HG03469 (cell line): ENCODE data around the gene ALDOB.
"Not testable (repeated sequence)": the region's sequence is repeated elsewhere in the genome, so short reads cannot be mapped to it uniquely, and the experiment has no call there.

Experiments used
- ATAC-seq: cut with Tn5 transposase; IDR thresholded peaks from one replicate; pipeline ENCODE4 v1.9.1; 2021; ENCODE audit warnings: mild to moderate bottlenecking, moderate library complexity, moderate number of reproducible peaks; ENCODE audit not compliant: unreplicated experiment

The ALDOB gene

GRCh38 chr9:101393135-101393534 is 42.4 kb downstream of the ALDOB start:
- no peak for ATAC-seq

GRCh38 chr9:101388507-101388993 is 47.0 kb downstream of the ALDOB start:
- ATAC-seq, result no peak

- ATAC-seq, result peak; percentile 63
Measured at GRCh38 chr9:101387871-101388506, 47.6 kb downstream of the ALDOB start.

GRCh38 chr9:101384873-101385536 is 50.6 kb downstream of the ALDOB start, which contains the start of gene BAAT:
Gene BAAT (minus strand): TSS chr9:101385006. CDS start chr9:101371404, 13,602 bp downstream.
- not testable (repeated sequence) for ATAC-seq

GRCh38 chr9:101383361-101383760 is 52.2 kb downstream of the ALDOB start:
- no peak for ATAC-seq

GRCh38 chr9:101381833-101382342 is 53.7 kb downstream of the ALDOB start:
- ATAC-seq, result no peak

- ATAC-seq, result no peak
Measured at GRCh38 chr9:101381118-101381517, 54.5 kb downstream of the ALDOB start.

- ATAC-seq, result no peak
Measured at GRCh38 chr9:101380295-101380694, 55.3 kb downstream of the ALDOB start.

- no peak for ATAC-seq
Measured at GRCh38 chr9:101376111-101376848, 59.3 kb downstream of the ALDOB start.

GRCh38 chr9:101375546-101375945 is 60.0 kb downstream of the ALDOB start:
- ATAC-seq, result no peak

- no peak for ATAC-seq
Measured at GRCh38 chr9:101372327-101373118, 63.1 kb downstream of the ALDOB start.

- no peak for ATAC-seq
Measured at GRCh38 chr9:101371813-101372212, 63.8 kb downstream of the ALDOB start.
